HEK293T (cell line): Measurements from ENCODE around the gene FAHD2A.

Source experiments
- ARNT ChIP-seq: fragments of 450-650 bp; IDR thresholded peaks from 2 replicates; pipeline ENCODE4 v1.6.1; 2017; ENCODE audit warnings: mild to moderate bottlenecking
- BHLHE40 ChIP-seq: fragments of 450-650 bp; IDR thresholded peaks from 2 replicates; pipeline ENCODE4 v1.6.1; 2016; ENCODE audit warnings: mild to moderate bottlenecking, moderate library complexity, borderline replicate concordance
- FOXA1 ChIP-seq: fragments of 450-650 bp; IDR thresholded peaks from 2 replicates; pipeline ENCODE4 v1.6.1; 2016; ENCODE audit warnings: mild to moderate bottlenecking
- HDGF ChIP-seq: fragments of 450-650 bp; IDR thresholded peaks from 2 replicates; pipeline ENCODE4 v1.6.1; 2017; ENCODE audit warnings: antibody characterized with exemption, borderline replicate concordance
- L3MBTL2 ChIP-seq: fragments of 450-650 bp; conservative IDR thresholded peaks from 2 replicates; pipeline ENCODE4 v1.6.1; 2016; ENCODE audit warnings: mild to moderate bottlenecking
- LEF1 ChIP-seq: fragments of 450-650 bp; IDR thresholded peaks from 2 replicates; pipeline ENCODE4 v1.6.1; 2017; ENCODE audit warnings: mild to moderate bottlenecking, borderline replicate concordance
- SP1 ChIP-seq: fragments of 450-650 bp; IDR thresholded peaks from 2 replicates; pipeline ENCODE4 v1.6.1; 2017

- TF ChIP-seq L3MBTL2 = no peak
- TF ChIP-seq FOXA1 = no peak
- no peak for TF ChIP-seq HDGF
- no peak for TF ChIP-seq BHLHE40
- TF ChIP-seq LEF1 = no peak
- no peak for TF ChIP-seq SP1
- TF ChIP-seq ARNT = no peak
Observed at GRCh38 chr2:95393901-95394300, 8.6 kb upstream of the FAHD2A start.
